Esophagus muscularis mucosa (tissue), 3 donors: ENCODE results near the gene SS18L1.

ENCODE experiments used
- CTCF ChIP-seq, 3 experiments: fragments of 200-600 bp in 2 of 3; fragments of 450-650 bp in 1 of 3; sonication (generic) in 2 of 3; IDR thresholded peaks; one replicate each; pipeline ENCODE4 v1.5.1; 2017 to 2019; ENCODE audit warnings: antibody characterized with exemption in 3 of 3, mild to moderate bottlenecking in 2 of 3, moderate library complexity in 1 of 3
- POLR2AphosphoS5 ChIP-seq, 2 donors: sonication (generic); formaldehyde crosslinking; IDR thresholded peaks; one replicate each; pipeline ENCODE4 v1.6.1; 2017; ENCODE audit warnings: antibody characterized with exemption in 2 of 2

GRCh38 chr20:62120365-62120762 is 23.2 kb upstream of the SS18L1 start:
- TF ChIP-seq CTCF (IDR thresholded peaks at IDR 0.05) (no peak), POLR2AphosphoS5 (IDR thresholded peaks at IDR 0.05) (no peak)
